HG03342 (cell line): ENCODE results near the gene KDM2B.

Experiments used
- ATAC-seq: cut with Tn5 transposase; IDR thresholded peaks from one replicate; pipeline ENCODE4 v1.9.1; 2021; ENCODE audit warnings: mild to moderate bottlenecking, moderate library complexity; ENCODE audit not compliant: unreplicated experiment

KDM2B gene

DNA sequence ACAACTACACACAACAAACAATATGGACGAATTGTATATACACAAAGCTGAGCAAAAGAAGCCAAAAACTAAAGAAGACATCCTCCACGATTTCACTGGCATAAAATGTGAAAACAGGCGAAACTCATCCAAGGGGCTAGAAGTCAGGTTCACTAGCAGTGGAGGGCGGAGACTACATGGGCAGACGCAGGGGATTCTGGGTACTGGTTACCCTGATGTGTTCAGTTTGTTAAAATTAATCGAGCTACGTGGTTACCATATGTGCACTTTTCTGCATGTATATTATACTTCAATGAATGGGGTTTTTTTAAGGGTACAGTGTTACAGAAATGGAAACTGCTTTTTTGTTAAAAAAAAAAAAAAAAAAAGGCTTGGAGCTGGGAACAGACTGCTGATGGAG lies 12.3 kb downstream of the KDM2B start:
- no peak for ATAC-seq

DNA sequence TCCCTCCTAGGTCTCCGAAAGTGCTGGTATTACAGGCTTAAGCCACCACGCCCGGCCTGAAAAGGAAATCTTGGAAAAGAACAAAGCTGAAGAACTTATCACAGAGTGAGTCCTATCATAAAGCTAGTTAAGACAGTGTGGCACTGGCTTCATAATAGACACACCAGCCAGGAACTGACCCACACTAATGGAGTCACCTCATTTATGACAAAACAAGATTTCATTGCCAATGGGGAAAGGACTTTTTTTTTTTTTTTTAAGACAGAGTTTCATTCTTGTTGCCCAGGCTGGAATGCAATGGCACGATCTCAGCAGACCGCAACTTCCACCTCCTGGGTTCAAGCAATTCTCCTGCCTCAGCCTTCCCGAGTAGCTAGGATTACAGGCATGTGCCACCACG lies 15.7 kb downstream of the KDM2B start:
- no peak for ATAC-seq

GRCh38 chr12:121562488-121562887 lies 18.3 kb downstream of the KDM2B start:
- no peak for ATAC-seq

GRCh38 chr12:121561009-121561395 lies 19.8 kb downstream of the KDM2B start:
- ATAC-seq, result no peak

DNA sequence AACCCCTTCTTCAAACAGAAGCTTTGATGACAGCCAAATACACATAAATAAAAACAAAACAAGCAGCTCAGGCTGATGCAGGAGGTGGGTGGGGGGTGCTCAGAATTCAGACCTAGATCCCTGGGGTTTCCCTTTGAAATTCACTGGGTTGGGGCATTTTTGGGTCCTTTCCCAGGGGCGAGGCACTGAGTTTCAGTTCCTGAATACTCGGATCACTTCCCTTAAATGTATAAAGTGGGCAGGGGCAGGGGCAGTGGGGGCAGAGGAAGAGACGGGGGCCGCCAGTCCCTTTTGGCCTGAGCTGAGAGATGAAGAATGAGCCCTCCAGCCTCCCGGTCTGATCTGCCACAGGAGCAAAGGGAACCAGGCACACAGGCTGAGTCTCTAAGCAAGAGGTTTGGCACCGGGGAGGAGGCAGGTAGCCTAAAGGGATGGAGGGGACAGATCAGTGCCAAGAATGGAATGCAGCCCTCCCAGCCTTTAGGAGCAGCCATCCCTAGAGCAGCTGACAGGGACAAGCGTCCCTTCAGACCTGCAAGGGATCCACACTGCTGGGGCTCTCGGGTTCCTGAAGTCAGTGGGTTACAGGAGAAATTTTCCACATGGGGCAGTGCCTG lies 20.3 kb downstream of the KDM2B start:
- no peak for ATAC-seq

- ATAC-seq, result no peak
These were observed 21.9 kb downstream of the KDM2B start for GRCh38 chr12:121558956-121559355.

GRCh38 chr12:121550974-121551634 lies 29.7 kb downstream of the KDM2B start:
- no peak for ATAC-seq

GRCh38 chr12:121549075-121549474 lies 31.7 kb downstream of the KDM2B start:
- ATAC-seq, result no peak

DNA sequence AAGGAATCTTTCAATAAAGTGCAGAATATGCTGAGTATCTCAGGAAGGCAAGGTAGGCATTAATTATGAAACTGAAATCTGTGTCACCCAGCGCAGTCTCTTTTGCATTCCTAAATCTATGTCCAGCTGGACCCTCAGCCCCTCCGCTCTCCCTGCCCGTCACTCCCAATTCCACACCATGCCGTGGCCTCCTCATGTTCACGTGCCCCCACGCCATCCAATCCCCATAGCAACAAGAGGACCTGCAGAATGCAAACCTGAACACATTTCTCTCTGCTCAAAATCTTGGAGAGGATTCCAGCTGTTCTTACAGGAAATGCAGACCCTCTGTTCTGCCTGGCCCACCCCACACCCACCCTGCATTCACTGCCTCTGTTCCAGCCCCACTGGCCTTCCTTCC lies 35.3 kb downstream of the KDM2B start:
- no peak for ATAC-seq

DNA sequence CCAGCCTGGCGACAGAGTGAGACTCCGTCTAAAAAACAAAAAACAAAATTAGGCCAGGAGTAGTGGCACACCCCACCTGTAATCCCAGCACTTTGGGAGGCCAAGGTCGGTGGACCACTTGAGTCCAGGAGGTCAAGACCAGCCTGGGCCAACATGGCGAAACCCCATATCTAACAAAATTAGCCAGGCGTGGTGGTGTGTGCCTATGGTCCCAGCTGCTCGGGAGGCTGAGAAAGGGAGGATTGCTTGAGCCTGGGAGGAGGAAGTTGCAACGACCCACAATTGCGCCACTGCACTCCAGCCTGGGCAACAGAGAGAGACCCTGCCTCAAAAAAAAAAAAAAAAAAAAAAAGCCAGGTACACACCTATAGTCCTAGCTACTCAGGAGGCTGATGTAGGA lies 37.0 kb downstream of the KDM2B start:
- ATAC-seq, result no peak

DNA sequence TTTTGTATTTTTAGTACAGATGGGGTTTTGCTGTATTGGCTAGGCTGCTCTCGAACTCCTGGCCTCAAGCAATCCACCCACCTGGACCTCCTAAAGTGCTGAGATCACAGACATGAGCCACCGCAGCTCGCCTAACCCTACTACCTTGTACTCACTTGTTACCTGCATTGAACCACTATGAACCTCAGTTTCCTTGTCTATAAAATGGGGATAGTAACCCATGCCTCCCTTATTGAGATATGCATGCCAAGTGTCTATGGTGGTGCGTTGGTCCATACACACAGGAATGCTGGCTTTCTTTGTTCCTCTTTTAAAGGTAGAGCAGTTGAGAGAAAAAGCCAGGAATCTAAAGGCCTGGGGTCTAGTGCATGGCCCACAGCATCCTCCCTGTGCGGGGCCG lies 40.9 kb downstream of the KDM2B start:
- ATAC-seq, result no peak

- no peak for ATAC-seq
These were observed 42.1 kb downstream of the KDM2B start for GRCh38 chr12:121538699-121539061.

GRCh38 chr12:121537814-121538698 lies 42.8 kb downstream of the KDM2B start:
- peak; percentile 12 for ATAC-seq

DNA sequence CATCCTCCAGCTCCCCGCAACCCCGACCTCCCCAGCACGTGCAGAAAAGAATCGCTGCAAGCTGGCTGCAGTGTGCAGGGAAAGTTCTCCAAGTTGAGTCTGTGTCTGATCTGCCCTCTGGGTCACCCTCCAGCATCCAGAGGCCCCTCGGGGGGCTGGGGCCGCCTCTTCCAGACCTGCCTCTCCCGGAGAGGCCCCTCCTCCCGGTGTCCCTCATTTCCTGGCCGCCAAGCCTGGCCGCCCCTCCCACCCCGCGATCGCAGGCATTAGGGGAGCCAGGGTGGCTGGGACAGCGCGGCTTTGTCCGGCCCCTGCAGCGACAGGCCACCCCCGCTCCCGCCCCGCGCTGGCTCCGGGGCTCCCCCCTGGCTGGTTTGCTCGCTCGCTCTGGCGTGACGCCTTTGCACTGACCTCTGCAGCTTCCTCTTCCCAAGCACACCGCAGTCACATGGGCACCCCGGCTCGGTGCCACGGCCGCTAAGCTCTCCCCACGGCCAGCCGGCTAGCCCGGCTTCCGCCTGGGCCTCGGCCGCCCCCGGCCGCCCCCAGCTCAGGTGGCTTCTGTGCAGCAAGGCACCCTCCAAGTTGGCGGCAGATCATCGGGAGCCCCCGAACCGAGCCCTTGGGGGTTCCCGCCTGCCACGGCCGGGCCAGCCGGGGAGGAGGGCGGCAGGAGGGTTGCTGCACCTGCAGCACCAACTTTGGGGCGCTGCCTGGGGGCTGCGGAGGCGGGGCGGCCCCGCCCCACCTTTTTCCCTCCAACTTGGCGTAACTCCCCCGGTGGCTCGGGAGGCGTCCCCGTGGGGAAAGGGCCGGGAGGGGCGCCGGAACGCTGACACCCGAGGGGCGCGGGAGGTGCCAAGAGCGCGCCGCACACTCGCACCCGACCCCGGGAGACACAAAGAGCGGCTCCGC lies 43.7 kb downstream of the KDM2B start:
- ATAC-seq, result peak; percentile 58

GRCh38 chr12:121536054-121536898 lies 44.5 kb downstream of the KDM2B start:
- peak; percentile 51 for ATAC-seq

- ATAC-seq, result no peak
These were observed 45.4 kb downstream of the KDM2B start for GRCh38 chr12:121535150-121536053.

DNA sequence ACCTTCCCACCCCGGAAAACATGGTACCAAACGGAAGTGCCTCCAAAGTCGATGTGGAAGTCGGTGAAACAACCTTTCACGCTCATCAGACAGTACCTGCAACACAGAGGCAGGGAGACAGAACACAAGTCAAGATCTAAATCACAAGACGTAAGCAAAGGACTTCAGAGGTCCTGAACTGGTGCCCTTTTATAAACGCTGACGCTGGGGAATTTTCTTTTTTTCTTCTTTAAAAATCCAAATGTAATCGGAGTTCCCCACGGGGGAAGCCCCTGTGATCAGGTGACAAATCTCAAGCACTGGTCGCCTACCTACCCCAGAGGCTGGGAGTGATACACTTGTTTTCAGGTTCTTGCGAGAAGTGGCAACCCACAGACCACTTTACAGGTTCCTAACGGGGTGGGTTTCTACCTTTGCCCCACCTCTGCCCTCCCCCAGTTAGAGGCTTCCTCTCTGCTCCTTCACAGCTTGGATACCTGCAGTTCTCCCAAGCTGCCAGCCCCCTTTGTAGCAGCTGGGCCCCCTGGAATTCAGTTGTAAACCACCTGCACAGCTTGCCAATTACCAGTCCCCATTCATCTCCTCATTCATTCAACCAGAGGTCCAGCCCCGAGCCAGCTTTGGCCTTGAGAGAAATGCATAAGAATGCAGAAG lies 46.2 kb downstream of the KDM2B start:
- ATAC-seq, result no peak

DNA sequence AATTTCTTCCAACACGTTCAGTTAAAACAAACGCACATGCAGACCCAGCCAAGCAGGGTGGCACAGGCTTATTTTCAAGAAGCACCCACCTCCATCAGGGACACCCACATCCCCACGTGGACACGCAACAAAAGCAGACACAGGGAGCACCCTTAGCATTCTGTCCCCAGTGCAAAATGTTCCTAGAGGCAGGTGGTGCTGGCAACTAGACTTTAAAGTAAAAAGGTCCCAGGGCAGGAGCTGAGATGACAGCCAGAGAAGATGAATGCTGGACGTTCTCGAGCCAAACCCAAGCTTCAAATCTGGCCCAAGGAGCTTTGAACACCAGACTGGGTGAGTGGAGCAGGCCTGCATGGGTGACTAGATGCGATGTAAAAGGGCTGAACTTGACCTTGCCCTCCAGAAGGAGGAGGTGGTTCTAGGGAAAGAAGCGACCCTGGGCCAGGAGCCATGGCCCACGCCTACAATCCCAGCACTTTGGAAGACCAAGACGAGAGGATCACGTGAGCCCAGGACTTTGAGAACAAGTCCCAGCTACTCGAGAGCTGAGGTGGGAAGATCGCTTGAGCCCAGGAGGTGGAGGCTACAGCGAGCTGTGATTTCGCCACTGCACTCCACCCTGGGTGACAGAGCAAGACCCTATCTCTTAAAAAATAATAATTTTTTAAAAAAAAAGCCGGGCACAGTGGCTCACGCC lies 47.3 kb downstream of the KDM2B start:
- ATAC-seq, result no peak
